ENCODE results near the gene OPCML. TPM values are rescaled to one million over a fixed set of nuclear protein-coding genes. Genes with fewer than 3 reads are reported as not detected.

OPCML gene
- total RNA-seq, 1 experiment from 2014 or later = not detected

DNA sequence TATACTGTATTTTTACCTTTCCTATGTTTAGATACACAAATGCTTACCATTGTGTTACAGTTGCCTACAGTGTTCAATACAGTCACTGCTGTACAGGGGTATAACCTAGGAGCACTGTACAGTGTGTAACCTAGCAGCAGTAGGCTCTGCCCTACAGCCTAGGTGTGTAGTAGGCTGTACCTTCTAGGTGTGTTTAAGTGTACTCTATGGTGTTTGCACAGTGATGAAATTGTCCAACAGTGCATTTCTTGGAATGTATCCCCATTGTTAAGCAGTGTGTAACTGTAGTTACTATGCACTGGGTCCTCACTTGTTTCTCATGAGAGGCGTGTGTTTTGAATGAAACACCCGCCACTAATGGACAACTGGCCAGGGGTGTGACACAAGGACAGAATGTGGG is 269.0 kb downstream of the OPCML start:
- no peaks in the 10 kb centered on the region for H3K79me2 ChIP-seq (ENCODE audit: low read length)
- H3K27me3 ChIP-seq (ENCODE audit: low read length) = no peaks in the 10 kb centered on the region
- no peak overlapping the region for H3K4me2 ChIP-seq (ENCODE audit: low read length)
- H3K27ac ChIP-seq (ENCODE audit: low read length) = no peak overlapping the region
- no peak for TF ChIP-seq EZH2phosphoT487 (IDR thresholded peaks at IDR 0.05; ENCODE audit: borderline replicate concordance, low read length)
- no peak for TF ChIP-seq EZH2 (IDR thresholded peaks at IDR 0.05; ENCODE audit: low read length, unreplicated experiment)
- TF ChIP-seq, protein P1, sequence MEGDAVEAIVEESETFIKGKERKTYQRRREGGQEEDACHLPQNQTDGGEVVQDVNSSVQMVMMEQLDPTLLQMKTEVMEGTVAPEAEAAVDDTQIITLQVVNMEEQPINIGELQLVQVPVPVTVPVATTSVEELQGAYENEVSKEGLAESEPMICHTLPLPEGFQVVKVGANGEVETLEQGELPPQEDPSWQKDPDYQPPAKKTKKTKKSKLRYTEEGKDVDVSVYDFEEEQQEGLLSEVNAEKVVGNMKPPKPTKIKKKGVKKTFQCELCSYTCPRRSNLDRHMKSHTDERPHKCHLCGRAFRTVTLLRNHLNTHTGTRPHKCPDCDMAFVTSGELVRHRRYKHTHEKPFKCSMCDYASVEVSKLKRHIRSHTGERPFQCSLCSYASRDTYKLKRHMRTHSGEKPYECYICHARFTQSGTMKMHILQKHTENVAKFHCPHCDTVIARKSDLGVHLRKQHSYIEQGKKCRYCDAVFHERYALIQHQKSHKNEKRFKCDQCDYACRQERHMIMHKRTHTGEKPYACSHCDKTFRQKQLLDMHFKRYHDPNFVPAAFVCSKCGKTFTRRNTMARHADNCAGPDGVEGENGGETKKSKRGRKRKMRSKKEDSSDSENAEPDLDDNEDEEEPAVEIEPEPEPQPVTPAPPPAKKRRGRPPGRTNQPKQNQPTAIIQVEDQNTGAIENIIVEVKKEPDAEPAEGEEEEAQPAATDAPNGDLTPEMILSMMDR (conservative IDR thresholded peaks at IDR 0.05; ENCODE audit: low read depth, low read length) = no peak
- DNase-seq = no peak
- no peaks in the 10 kb centered on the region for H4K20me1 ChIP-seq (ENCODE audit: low read length)
- H3K4me1 ChIP-seq (ENCODE audit: insufficient read depth, low read length) = no peaks in the 10 kb centered on the region
- H3K9ac ChIP-seq (ENCODE audit: low read length) = no peak overlapping the region
- H3K36me3 ChIP-seq (ENCODE audit: low read depth, low read length) = no peaks in the 10 kb centered on the region
- intact Hi-C loops (cut with micrococcal nuclease) = no loop called here
- ChIA-PET POLR2A (ENCODE audit: unreplicated experiment) (no interaction called here), CTCF (no interaction called here)
- H3F3A ChIP-seq (ENCODE audit: low read length, unreplicated experiment) = no peaks in the 10 kb centered on the region
- ATAC-seq = no peak
- no peak overlapping the region for H2AFZ ChIP-seq (ENCODE audit: low read length)
- BruUV-seq (replicated peaks) = no TSS peak
- no peak overlapping the region for H3K4me3 ChIP-seq (ENCODE audit: low read length)
- peaks cover 26% of the 10 kb centered on the region; the same call in 1 of the 2 replicates for H3K9me3 ChIP-seq (ENCODE audit: low read length)
- no peaks in the 10 kb centered on the region for H3K9me2 ChIP-seq (replicated peaks; ENCODE audit: low read length)

DNA sequence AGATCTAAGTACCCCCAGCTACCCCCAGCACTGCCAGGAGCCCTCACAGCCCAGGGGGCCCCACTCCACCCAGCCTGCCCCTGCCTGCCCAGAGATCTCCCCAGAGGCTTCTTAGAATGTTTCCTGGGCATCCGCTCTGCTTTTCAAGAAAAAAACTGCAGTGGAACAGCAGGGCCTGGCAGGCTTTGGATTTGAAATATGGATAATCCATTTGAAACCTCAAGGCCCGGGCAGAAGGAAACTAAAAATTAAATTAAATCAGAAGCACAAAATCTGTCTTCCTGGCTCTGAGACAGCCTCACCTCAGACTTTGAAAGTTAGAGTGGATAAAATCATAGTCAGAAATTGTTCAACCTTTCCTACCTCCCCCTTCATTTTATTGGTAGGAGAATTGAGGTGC is 273.6 kb downstream of the OPCML start:
- intact Hi-C loops (cut with micrococcal nuclease) = no loop called here
- Histone ChIP-seq H3K4me2 (ENCODE audit: low read length) (no peak overlapping the region), H3K36me3 (ENCODE audit: low read depth, low read length) (no peaks in the 10 kb centered on the region), H4K20me1 (ENCODE audit: low read length) (no peaks in the 10 kb centered on the region), H3K27ac (ENCODE audit: low read length) (no peak overlapping the region), H3K79me2 (ENCODE audit: low read length) (no peaks in the 10 kb centered on the region), H2AFZ (ENCODE audit: low read length) (no peak overlapping the region), H3F3A (ENCODE audit: low read length, unreplicated experiment) (no peaks in the 10 kb centered on the region), H3K4me1 (ENCODE audit: insufficient read depth, low read length) (no peaks in the 10 kb centered on the region), H3K27me3 (ENCODE audit: low read length) (no peaks in the 10 kb centered on the region), H3K9me3 (ENCODE audit: low read length) (peaks cover 19% of the 10 kb centered on the region; the same call in 1 of the 2 replicates), H3K9ac (ENCODE audit: low read length) (no peak overlapping the region), H3K9me2 (replicated peaks; ENCODE audit: low read length) (no peaks in the 10 kb centered on the region), H3K4me3 (ENCODE audit: low read length) (no peak overlapping the region)
- POLR2A ChIA-PET (ENCODE audit: unreplicated experiment) = no interaction called here
- no peak for TF ChIP-seq EZH2phosphoT487 (IDR thresholded peaks at IDR 0.05; ENCODE audit: borderline replicate concordance, low read length)
- TF ChIP-seq EZH2 (IDR thresholded peaks at IDR 0.05; ENCODE audit: low read length, unreplicated experiment) = no peak
- TF ChIP-seq, protein P1 (conservative IDR thresholded peaks at IDR 0.05; ENCODE audit: low read depth, low read length) = no peak
- BruUV-seq (replicated peaks) = no TSS peak
- CTCF ChIA-PET = no interaction called here
- DNase-seq (no peak), ATAC-seq (no peak)

GRCh38 chr11:133254601-133255000 is 277.7 kb downstream of the OPCML start:
- ChIA-PET POLR2A (ENCODE audit: unreplicated experiment) (no interaction called here), CTCF (no interaction called here)
- BruUV-seq (replicated peaks) = no TSS peak

More at GRCh38 chr11:133254601-133255000, 277.7 kb downstream of the OPCML start:
- no peaks in the 10 kb centered on the region for H3K4me1 ChIP-seq (ENCODE audit: insufficient read depth, low read length)
- TF ChIP-seq, protein P1 (conservative IDR thresholded peaks at IDR 0.05; ENCODE audit: low read depth, low read length) = no peak
- TF ChIP-seq EZH2phosphoT487 (IDR thresholded peaks at IDR 0.05; ENCODE audit: borderline replicate concordance, low read length) (no peak), EZH2 (IDR thresholded peaks at IDR 0.05; ENCODE audit: low read length, unreplicated experiment) (no peak)
- H3K4me3 ChIP-seq (ENCODE audit: low read length) = no peak overlapping the region
- H3F3A ChIP-seq (ENCODE audit: low read length, unreplicated experiment) = no peaks in the 10 kb centered on the region
- 0 out of 2 replicates have a peak, but pooled peaks cover 7% of the 10 kb centered on the region for H3K9me3 ChIP-seq (ENCODE audit: low read length)
- no peak for DNase-seq
- H3K27me3 ChIP-seq (ENCODE audit: low read length) = no peaks in the 10 kb centered on the region
- no peaks in the 10 kb centered on the region for H4K20me1 ChIP-seq (ENCODE audit: low read length)
- H3K79me2 ChIP-seq (ENCODE audit: low read length) = no peaks in the 10 kb centered on the region
- no peak overlapping the region for H3K4me2 ChIP-seq (ENCODE audit: low read length)
- no peaks in the 10 kb centered on the region for H3K36me3 ChIP-seq (ENCODE audit: low read depth, low read length)
- no peak overlapping the region for H3K9ac ChIP-seq (ENCODE audit: low read length)
- no peak overlapping the region for H2AFZ ChIP-seq (ENCODE audit: low read length)
- no peaks in the 10 kb centered on the region for H3K9me2 ChIP-seq (replicated peaks; ENCODE audit: low read length)
- H3K27ac ChIP-seq (ENCODE audit: low read length) = no peak overlapping the region
- no peak for ATAC-seq
- intact Hi-C loops (cut with micrococcal nuclease) = no loop called here

Data from PC-3 (cell line).